GM19395 (cell line): ENCODE data around the gene AGPAT4.
"Not testable (repeated sequence)": the region's sequence is repeated elsewhere in the genome, so short reads cannot be mapped to it uniquely, and the experiment has no call there.

ENCODE experiments used
- ATAC-seq: cut with Tn5 transposase; IDR thresholded peaks from one replicate; pipeline ENCODE4 v1.9.1; 2021; ENCODE audit warnings: mild to moderate bottlenecking, moderate library complexity; ENCODE audit not compliant: unreplicated experiment

Gene AGPAT4, protein sequence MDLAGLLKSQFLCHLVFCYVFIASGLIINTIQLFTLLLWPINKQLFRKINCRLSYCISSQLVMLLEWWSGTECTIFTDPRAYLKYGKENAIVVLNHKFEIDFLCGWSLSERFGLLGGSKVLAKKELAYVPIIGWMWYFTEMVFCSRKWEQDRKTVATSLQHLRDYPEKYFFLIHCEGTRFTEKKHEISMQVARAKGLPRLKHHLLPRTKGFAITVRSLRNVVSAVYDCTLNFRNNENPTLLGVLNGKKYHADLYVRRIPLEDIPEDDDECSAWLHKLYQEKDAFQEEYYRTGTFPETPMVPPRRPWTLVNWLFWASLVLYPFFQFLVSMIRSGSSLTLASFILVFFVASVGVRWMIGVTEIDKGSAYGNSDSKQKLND

DNA sequence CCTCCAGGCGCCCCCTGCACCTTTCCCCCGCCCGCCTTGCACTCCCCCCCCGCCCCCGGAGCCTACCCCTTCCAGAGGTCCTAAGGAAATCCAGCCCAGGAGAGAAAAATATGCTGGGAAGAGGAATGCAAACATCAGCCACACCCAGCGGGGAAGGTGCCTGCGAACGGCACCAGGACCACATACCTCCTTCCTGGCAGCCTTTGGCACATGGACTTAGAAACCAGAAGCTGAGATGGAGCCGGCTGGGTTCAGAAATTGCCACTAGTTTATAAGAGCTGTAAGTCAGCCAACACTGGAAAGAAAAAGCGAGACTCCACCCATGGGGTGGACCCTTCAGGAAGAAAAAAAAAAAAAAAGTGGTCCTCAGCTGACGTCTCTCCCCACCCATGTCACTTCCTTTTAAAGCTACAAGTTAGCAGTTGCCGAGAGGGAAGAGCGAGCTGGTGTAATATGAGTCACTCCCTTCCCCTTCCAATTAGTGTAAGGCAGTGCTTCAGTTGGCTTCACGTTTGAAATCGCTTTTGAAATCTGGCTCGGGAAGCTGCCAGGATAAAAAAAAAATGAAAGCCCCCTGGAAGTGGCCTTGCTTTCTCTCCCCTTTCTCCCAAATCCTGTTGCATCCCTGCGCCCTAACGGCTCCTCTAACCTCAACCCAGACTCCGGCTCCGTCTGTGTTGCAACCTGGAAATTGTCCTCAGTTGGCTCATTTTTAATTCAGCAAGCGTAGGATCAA, at the start of gene AGPAT4:
TSS of gene AGPAT4 (minus strand) at position 310 of the 736 bp plus-strand sequence. CDS start 41,848 bp downstream, outside the sequence.
- ATAC-seq = peak; percentile 98

GRCh38 chr6:161319231-161319630, 45.4 kb upstream of the AGPAT4 start:
- ATAC-seq = no peak

- ATAC-seq = no peak
These were observed 44.6 kb upstream of the AGPAT4 start for GRCh38 chr6:161318456-161318855.

GRCh38 chr6:161316531-161316930, 42.7 kb upstream of the AGPAT4 start:
- ATAC-seq = no peak

DNA sequence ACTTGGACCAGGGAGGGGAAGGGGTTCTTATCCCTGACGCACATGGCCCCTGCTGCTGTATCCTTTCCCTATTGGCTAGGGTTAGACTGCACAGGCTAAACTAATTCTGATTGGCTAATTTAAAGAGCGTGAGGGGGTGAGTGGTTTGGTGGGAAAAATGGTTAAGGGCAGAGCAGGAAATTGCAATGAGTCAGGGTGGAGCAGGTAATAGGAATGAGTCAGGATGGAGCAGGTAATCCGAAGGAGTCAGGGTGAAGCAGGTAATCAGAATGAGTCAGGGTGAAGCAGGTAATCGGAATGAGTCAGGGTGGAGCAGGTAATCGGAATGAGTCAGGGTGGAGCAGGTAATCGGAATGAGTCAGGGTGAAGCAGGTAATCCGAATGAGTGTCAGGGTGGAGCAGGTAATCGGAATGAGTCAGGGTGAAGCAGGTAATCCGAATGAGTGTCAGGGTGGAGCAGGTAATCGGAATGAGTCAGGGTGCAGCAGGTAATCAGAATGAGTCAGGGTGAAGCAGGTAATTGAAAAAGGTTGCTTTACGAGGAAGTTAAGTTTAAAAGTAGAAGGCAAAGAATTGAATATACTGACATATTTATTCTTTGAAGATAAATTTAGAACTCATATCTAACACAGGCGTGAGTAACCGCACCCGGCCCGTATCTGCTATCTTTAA, 41.5 kb upstream of the AGPAT4 start:
- not testable (repeated sequence) for ATAC-seq

GRCh38 chr6:161314541-161315245, 40.8 kb upstream of the AGPAT4 start:
- not testable (repeated sequence) for ATAC-seq

GRCh38 chr6:161313940-161314509, 40.2 kb upstream of the AGPAT4 start:
- ATAC-seq = no peak

DNA sequence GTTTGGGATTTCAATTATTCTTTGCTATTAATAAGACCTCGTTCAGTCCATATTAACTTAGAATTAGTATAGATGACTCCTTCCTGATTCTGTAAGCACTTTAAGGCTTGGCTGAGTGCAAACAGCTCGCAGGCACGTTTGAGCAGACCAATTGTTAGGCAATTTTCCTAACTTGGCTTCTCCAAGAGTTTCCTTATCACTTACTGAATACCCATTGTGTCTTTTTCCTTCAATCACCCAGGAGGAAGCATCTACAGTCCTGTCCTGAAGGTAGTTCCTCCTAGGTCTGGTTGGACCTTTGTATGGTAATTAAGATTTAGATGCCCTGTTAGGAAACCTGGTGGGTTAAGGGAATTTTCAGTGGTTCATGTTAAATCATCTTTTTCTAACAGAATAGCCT, 39.6 kb upstream of the AGPAT4 start:
- not testable (repeated sequence) for ATAC-seq

DNA sequence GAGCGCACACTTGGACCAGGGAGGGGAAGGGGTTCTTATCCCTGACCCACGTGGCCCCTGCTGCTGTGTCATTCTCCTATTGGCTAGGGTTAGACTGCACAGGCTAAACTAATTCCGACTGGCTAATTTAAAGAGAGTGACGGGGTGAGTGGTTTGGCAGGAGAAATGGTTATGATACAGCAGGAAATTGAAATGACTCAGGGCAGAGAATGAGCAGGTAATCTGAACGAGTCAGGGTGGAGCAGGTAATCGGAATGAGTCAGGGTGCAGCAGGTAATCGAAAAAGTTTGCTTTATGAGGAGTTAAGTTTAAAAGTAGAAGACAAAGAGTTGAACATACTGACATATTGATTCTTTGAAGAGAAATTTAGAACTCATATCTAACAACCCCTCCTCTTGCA, 35.9 kb upstream of the AGPAT4 start:
- not testable (repeated sequence) for ATAC-seq

GRCh38 chr6:161308075-161308655, 34.3 kb upstream of the AGPAT4 start:
- ATAC-seq = no peak

DNA sequence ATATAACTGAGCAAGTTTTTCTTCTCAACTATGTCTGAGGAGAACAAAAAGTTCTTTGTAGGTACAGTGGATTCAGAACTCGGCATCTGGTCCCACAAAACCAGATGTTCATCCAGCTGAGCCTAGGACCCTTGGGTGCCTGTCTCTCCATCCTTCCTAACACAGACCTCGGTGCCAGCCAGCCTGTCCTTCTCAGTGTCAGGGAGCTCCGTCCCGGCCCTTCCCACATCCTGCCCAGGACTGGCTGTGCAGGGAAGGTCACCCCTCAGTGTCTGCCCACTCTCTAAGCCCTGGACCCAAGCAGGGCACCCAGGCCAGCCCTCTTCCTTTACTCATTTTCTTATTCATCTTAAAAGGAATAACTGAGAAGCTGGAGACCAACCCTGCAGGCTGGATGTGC, 32.0 kb upstream of the AGPAT4 start:
- no peak for ATAC-seq

DNA sequence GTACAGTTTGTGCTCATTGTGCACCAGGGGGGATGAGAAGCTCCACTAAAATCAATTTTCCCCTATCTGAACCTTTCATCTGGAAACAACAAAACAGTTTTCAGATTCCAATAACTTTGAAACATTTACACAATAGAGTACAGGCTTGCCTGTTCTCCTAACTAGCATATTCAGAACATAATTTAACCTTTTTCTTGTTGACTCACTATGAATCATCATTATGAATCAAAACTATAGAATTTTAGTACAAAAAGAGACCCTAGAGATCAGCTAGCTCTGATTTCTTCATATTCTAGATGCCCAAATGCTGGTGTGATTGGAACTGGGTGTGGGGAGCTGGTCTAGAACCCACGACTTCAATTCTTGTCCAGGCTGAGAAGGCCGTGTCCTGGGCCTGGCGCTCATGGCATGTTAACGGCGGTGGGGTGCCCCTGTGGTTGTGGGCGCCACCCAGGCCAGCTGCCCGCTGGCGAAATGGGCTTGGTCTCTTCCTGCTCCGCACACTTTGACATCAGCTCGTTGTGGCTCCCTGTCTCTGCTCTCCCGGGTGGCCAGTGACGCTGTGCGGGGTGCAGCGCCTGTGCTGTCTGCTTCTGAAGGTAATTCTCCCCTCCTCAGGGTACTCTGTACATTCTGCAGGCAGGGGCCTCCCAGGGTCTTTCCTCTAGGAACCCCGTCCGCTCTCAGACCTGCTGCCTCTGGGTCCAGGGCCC, 29.9 kb upstream of the AGPAT4 start:
- no peak for ATAC-seq

GRCh38 chr6:161302949-161303348, 29.1 kb upstream of the AGPAT4 start:
- no peak for ATAC-seq

- no peak for ATAC-seq
These were observed 27.5 kb upstream of the AGPAT4 start for GRCh38 chr6:161301338-161301737.

GRCh38 chr6:161300823-161301222, 27.0 kb upstream of the AGPAT4 start:
- no peak for ATAC-seq

DNA sequence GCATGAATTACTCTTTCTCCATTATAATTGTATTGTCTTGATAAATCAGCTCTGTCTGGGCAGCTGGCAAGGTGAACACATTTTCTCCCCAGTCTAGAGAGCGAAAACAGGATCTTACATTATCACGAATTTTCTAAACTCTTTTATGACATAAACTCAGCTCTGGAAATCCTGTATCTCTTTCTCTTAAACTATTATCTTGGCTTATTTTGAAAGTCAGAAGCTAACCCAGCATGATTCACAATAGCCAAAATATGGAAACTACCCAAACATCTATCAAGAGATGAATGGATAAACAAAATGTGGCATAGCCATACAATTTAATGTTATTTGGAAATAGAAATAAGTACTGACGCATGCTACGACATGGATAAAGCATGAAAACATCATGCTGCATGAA, 25.9 kb upstream of the AGPAT4 start:
- no peak for ATAC-seq

- ATAC-seq = no peak
These were observed 21.9 kb upstream of the AGPAT4 start for GRCh38 chr6:161295784-161296183.

DNA sequence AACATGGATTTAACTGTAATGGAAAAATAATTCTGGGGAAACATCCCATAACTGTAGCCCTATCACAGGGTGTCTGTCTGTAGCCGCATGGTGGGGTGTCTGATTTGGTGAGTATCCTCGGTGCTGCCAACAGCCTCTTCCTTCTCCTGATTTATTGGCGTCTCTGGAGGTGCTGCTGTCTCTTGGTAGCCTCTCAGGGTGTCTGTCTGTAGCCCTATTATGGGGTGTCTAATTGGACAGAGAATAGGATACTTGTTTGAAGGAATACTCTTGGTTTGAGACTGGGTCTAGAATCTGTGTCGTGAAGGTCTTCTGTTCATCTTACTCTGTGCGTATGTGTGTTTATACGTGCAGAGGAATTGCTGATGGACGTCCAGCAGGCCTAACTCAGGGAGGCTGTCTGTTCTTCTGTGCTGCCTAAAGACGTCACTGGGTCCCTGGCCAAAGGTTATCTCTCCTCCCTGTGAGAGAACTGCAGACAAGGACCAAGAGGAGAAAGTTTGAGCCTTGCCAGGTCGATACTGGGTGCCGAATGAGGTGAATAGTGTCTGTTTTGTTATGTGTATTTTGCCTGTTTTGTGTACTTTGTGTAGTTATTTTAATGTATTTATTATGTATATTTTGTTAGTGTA, 18.9 kb upstream of the AGPAT4 start:
- no peak for ATAC-seq

GRCh38 chr6:161292145-161292544, 18.3 kb upstream of the AGPAT4 start:
- no peak for ATAC-seq
